GM18499 (cell line): Measurements from ENCODE around the gene LINGO1.

Experiments used
- ATAC-seq: cut with Tn5 transposase; IDR thresholded peaks from one replicate; pipeline ENCODE4 v1.9.1; 2021; ENCODE audit warnings: moderate number of reproducible peaks; ENCODE audit not compliant: insufficient read depth, unreplicated experiment

The LINGO1 gene

DNA sequence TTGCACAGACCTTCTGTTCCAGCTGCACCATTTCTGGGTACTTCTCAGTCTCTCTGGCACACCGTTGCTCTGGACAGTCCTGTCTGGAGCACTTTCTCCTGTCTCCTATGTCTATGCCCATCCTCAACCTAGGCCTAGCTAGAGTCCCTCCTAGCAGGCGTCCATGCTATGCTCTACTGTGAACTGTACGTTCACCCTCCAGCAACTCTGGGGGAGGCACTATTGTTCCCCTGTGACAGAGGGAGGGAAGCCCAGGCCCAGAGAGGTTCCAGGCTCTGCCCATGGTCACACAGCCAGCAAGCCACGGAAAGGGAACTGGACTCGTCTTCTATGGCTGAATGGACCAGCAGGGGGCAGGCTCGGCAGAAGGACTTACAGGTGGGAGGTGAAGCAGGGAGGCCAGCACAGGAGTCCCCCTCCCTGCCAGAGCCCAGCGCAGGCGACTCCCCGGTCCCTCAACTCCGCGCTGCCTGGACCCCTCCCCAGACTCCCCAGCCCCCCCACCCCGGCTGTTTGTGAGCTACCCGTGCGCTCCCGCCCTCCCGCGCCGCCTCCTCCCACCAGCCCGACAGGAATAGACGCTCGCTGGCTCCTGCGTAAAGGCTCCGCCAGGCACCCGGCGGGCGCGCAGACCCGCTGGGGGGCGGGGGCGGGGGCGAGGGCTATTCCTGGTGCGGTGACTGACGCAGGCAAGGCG is 1.7 kb upstream of the LINGO1 start:
- no peak for ATAC-seq

DNA sequence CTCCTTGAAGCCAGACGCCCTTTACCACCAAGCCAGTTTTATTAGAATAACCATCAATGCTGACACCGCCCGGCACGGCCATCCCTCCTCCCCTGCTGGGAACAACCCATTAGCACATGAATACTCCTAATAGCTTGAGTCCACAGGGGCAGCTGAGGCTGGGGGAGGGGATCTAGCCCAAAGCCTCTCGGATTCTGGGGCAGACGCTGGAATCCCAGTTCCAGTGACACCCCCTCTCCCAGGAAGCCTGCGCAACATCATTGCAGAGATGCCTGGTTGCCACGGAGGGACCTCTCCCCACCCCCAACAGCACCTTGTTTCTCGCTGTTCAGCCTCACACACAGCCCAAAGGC is 1.2 kb upstream of the LINGO1 start:
- ATAC-seq: no peak

DNA sequence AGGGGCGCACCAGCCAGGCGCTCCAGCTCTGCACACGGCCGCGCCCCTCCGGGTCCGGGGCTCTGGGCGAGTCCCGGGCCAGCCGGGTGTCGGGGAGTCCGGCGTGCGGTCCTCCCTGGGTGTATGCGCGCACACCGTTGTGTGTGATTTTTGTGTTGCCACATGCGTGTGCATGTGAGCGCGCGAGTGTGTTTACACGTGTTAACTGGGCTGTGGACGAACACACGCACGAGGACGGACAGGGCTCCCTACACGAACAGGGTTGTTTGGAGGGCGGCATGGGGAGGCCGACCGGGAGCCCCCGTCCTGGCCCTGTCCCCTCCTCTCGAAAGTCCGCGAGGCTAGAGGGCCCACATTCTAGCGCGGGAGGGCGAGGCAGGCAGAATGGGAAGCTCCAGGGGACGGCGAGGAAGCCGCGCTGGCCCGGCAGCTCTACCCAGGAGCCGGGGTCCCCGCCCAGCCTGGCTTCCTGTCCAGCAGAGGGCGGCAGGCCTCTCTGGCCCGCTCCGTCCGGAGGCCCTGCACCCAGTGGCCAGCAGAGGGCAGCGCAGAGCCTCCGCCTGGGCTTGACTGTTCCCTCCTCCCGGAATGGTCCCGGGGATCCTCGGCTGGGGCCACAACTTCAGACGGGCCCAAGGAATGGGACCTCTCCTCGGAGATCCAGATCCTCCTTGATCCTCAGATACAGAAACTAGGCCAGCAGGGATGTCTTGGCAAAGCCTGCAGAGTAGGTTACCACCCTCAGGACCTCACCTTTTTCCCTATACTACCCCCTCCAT is 611 bp upstream of the LINGO1 start:
- no peak for ATAC-seq

GRCh38 chr15:77631745-77632533 is 773 bp downstream of the LINGO1 start:
- no peak for ATAC-seq

DNA sequence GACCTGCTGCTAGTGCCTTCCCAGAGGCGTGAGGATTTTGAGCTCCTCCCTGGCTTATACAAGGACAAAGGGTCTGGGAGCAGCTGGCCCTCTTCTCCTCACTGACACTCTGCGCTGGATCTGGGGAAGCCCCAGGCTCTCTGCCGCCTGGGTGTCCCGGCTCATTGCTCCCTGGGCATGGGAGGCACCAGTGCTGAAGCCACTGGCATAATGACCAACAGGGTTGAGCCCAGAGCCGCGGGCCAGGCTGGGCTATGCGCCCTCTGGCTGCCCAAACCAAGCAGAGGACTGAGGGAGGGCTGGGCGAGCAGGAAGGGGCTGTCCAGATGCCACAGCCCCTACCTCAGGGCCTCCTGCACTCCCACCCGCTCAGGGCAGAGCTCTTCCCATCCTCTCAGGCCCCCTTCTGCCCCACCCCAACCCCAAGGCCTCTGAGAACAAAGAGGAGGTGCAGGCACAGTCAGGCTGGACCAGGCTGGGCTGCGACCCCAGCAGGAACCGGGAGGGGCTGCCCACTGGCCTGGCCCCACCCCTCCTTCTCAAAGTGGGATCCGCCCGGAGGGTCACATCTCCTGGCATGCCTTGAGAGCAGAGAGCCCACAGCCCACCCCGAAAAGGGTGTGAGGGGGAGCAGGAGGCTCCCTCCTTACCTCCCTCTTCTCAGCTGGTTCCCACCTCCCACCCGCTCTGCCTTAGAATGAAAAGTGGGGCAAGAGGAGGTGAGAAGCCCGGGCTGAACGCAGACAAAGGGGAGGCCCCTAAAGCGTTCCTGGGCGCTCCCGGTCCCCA is 1.6 kb downstream of the LINGO1 start:
- no peak for ATAC-seq

DNA sequence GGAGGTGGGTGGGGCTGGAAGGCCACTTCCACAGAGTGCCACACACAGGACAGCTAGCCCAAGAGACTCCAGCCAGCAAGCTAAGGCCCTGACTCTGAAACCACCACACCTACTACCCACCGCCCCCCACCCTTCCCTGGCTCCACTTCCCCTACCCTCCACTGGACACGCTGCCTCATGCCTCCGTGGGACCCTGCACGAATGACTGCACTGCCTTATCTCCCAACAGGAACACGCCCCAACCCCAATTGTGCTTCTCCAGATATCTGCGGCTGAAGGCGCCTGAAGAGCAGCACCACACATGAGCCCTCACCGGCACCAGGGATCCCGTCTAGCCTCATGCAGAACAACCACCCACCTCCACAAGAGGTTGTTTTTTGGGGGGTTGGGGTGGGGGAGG is 2.7 kb downstream of the LINGO1 start:
- ATAC-seq: no peak

GRCh38 chr15:77629070-77630030 is 3.4 kb downstream of the LINGO1 start:
- ATAC-seq: no peak

DNA sequence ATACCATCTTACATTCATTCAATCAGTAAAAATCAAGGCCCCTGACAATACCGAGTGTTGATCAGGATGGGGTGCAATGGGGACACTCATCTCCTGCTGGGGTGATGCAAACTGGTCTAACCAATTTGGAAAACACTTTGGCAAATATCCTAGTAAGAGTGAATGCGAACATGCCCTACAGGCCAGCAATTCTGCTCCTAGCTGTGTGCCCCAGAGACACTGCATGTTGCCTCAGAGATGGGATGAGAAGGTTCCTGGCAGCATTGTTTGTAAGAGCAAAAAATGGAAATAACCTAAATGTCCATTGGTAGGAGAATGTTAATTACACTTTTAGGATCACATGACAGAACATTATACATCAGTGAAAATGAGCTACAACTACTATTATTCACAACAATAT is 4.7 kb downstream of the LINGO1 start:
- no peak for ATAC-seq

GRCh38 chr15:77627581-77627980 is 5.1 kb downstream of the LINGO1 start:
- ATAC-seq: no peak

- no peak for ATAC-seq
Measured at GRCh38 chr15:77627067-77627466, 5.6 kb downstream of the LINGO1 start.

DNA sequence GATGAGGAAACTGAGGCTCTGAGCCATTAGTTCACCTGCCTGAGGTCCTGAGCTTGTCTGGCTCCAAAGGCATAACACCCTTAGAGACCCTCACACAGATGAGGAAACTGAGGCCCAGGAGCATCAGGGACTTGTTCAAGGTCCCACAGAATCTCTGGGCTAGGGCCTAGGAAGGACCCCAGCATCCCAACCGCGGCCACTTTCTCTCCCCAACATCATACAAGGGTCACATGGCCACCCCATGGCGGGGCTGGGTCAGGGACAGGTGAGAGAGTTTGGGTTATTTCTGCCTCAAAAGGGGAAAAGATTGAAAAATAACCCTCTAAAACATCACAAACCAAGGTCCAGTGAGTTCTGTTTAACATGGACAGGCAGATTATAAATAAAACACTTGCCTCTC is 6.7 kb downstream of the LINGO1 start:
- ATAC-seq: no peak

- ATAC-seq: no peak
Measured at GRCh38 chr15:77625376-77625775, 7.3 kb downstream of the LINGO1 start.

DNA sequence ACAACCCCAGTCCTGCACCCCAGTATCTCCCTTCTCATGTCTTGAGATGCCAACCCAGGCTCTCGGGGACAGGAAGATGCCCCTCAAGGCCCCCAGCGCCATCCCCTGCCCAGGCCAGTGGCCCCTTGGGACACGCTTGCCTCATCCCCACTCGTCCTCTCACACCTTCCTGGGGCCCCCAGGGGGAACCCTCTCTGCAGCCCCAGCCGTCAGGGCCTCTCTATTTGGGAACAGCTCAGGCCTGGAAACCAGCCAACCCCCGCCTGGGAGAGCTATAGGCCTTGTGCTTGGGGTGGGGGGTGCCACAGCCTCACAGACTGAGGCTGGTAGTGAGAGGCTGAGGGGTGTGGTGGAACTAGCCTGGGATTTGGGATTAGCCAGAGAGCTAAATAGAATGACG is 7.8 kb downstream of the LINGO1 start:
- ATAC-seq: no peak

- no peak for ATAC-seq
Measured at GRCh38 chr15:77623755-77624524, 8.8 kb downstream of the LINGO1 start.

DNA sequence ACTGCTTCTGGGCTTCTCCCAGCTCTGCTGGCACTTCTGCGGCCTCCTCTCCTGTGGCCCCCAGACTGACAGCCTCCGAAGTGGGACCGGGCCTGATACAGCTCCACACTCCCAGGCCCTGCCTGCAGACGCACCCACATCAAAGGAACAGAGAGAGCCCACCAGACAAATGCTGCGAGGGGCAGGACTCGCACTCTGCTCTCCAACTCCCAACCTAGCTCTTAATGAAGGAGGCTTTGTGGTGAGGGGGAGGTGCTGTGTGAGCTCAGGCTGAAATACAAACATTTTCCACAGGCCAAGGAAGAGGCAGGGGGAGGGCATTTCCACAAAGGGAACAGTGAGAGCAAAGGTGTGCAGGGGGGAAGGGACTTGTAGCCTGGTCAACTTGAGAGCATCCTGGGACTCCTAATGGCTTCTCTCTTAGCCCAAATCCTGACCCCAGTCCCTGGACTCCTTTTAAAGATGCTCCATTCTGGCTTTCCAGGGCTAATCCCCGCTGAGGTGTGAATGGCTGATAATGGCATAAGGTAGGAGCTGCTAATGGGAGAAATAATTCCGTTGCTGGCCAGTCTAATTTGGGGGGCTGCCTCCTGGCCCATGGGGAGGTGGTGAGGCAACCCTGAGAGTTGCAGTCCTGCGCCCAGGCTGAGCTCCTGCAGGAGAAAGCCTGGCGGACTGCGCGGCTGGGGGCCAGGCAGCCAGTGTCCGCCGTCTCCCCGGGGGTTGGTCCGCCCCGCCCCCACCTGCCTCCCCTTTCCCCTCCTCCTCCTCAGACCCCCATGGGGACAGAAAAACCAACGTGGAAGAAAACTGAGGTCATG is 9.6 kb downstream of the LINGO1 start:
- ATAC-seq: no peak

GRCh38 chr15:77622209-77622933 is 10.3 kb downstream of the LINGO1 start:
- ATAC-seq: no peak

DNA sequence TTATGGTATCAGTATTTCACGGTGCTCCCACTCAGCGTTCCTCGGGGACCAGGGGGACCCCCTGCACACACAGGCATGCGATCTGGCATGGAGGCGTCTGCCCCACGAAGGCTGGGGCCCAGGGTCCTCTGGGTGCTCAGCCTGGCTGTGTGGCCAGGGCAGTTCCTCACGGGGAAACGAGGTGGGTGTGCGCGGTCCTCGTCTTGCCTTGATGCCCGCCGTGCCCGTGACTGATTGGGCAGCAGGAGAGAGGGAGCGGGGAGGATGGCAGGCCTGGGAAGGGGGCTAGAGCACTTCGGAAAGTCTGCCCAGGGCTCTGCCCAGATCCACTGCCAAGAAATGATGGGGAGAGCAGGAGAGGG is 10.9 kb downstream of the LINGO1 start:
- no peak for ATAC-seq
